ENCODE data around the gene TTLL11.
"Not testable (repeated sequence)": the region's sequence is repeated elsewhere in the genome, so short reads cannot be mapped to it uniquely, and the experiment has no call there.

The TTLL11 gene

GRCh38 chr9:121896545-121896943 lies 196.6 kb downstream of the TTLL11 start:
- Histone ChIP-seq H3K27me3 (ENCODE audit: insufficient read depth, poor library complexity, severe bottlenecking) (no peaks in the 10 kb centered on the region), H3K4me1 (ENCODE audit: insufficient read depth, poor library complexity, severe bottlenecking) (no peaks in the 10 kb centered on the region), H3K36me3 (ENCODE audit: low read depth) (0 out of 2 replicates have a peak, but pooled peaks cover 7% of the 10 kb centered on the region), H3K9me3 (ENCODE audit: severe bottlenecking) (no peaks in the 10 kb centered on the region), H3K27ac (ENCODE audit: poor library complexity, severe bottlenecking) (no peak overlapping the region), H3K4me3 (ENCODE audit: severe bottlenecking) (no peak overlapping the region)
- no peak for TF ChIP-seq CTCF (IDR thresholded peaks at IDR 0.05; ENCODE audit: poor library complexity, severe bottlenecking)
- DNase-seq (ENCODE audit: low spot score), result no peak
- peak; percentile 7; the same call in 1 of the 3 replicates for ATAC-seq (ENCODE audit: low read depth)

- Histone ChIP-seq H3K9me3 (ENCODE audit: severe bottlenecking) (no peaks in the 10 kb centered on the region), H3K4me3 (ENCODE audit: severe bottlenecking) (no peak overlapping the region), H3K27me3 (ENCODE audit: insufficient read depth, poor library complexity, severe bottlenecking) (no peaks in the 10 kb centered on the region), H3K27ac (ENCODE audit: poor library complexity, severe bottlenecking) (no peak overlapping the region), H3K36me3 (ENCODE audit: low read depth) (0 out of 2 replicates have a peak, but pooled peaks cover 7% of the 10 kb centered on the region), H3K4me1 (ENCODE audit: insufficient read depth, poor library complexity, severe bottlenecking) (no peaks in the 10 kb centered on the region)
- no peak for DNase-seq (ENCODE audit: low spot score)
- ATAC-seq (ENCODE audit: low read depth), result peak; percentile 62
- TF ChIP-seq CTCF (IDR thresholded peaks at IDR 0.05; ENCODE audit: poor library complexity, severe bottlenecking), result no peak
These were observed 197.1 kb downstream of the TTLL11 start for GRCh38 chr9:121895818-121896544.

GRCh38 chr9:121895358-121895757 lies 197.8 kb downstream of the TTLL11 start:
- ATAC-seq (ENCODE audit: low read depth) (no peak), DNase-seq (ENCODE audit: low spot score) (no peak)
- TF ChIP-seq CTCF (IDR thresholded peaks at IDR 0.05; ENCODE audit: poor library complexity, severe bottlenecking), result no peak

DNA sequence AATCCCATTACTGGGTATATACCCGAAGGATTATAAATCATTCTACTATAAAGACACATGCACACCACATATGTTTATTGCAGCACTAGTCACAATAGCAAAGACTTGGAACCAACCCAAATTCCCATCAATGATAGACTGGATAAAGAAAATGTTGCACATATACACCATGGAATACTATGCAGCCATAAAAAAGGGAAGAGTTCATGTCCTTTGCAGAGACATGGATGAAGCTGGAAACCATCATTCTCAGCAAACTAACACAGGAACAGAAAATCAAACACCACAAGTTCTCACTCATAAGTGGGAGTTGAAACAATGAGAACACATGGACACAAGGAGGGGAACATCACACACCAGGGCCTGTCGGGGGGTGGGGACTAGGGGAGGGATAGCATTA lies 198.7 kb downstream of the TTLL11 start:
- H3K27me3 ChIP-seq (ENCODE audit: insufficient read depth, poor library complexity, severe bottlenecking); H3K4me3 ChIP-seq (ENCODE audit: severe bottlenecking); H3K36me3 ChIP-seq (ENCODE audit: low read depth); H3K4me1 ChIP-seq (ENCODE audit: insufficient read depth, poor library complexity, severe bottlenecking); ATAC-seq (ENCODE audit: low read depth); DNase-seq (ENCODE audit: low spot score); H3K9me3 ChIP-seq (ENCODE audit: severe bottlenecking); H3K27ac ChIP-seq (ENCODE audit: poor library complexity, severe bottlenecking): not testable (repeated sequence)

More at GRCh38 chr9:121895358-121895757, 197.8 kb downstream of the TTLL11 start:
- H3K9me3 ChIP-seq (ENCODE audit: severe bottlenecking), result no peaks in the 10 kb centered on the region
- no peak overlapping the region for H3K4me3 ChIP-seq (ENCODE audit: severe bottlenecking)
- H3K36me3 ChIP-seq (ENCODE audit: low read depth), result 0 out of 2 replicates have a peak, but pooled peaks cover 7% of the 10 kb centered on the region
- H3K4me1 ChIP-seq (ENCODE audit: insufficient read depth, poor library complexity, severe bottlenecking), result no peaks in the 10 kb centered on the region
- no peaks in the 10 kb centered on the region for H3K27me3 ChIP-seq (ENCODE audit: insufficient read depth, poor library complexity, severe bottlenecking)
- no peak overlapping the region for H3K27ac ChIP-seq (ENCODE audit: poor library complexity, severe bottlenecking)

DNA sequence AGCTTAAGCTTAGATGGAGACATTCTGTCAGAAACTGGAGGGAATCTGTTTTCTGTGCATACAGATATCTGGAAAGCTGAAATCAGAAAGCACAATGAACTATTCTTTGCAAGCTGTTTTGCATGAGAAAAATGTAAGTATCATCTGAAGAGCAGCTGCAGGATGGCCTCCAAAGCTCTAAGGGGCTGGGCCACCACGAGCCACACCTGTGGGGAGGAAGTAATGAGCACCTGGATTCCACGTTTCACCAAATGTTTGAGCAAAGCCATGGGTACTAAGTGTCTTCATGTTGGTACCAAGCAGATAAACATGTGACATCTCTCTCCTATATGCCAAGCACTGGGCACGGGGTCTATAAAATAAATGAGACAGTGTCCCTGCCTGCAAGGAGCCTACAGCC lies 199.3 kb downstream of the TTLL11 start:
- no peak for DNase-seq (ENCODE audit: low spot score)
- no peak overlapping the region for H3K4me3 ChIP-seq (ENCODE audit: severe bottlenecking)
- no peaks in the 10 kb centered on the region for H3K9me3 ChIP-seq (ENCODE audit: severe bottlenecking)
- ATAC-seq (ENCODE audit: low read depth), result no peak
- 0 out of 2 replicates have a peak, but pooled peaks cover 7% of the 10 kb centered on the region for H3K36me3 ChIP-seq (ENCODE audit: low read depth)
- TF ChIP-seq CTCF (IDR thresholded peaks at IDR 0.05; ENCODE audit: poor library complexity, severe bottlenecking), result no peak
- no peaks in the 10 kb centered on the region for H3K4me1 ChIP-seq (ENCODE audit: insufficient read depth, poor library complexity, severe bottlenecking)
- H3K27me3 ChIP-seq (ENCODE audit: insufficient read depth, poor library complexity, severe bottlenecking), result no peaks in the 10 kb centered on the region
- no peak overlapping the region for H3K27ac ChIP-seq (ENCODE audit: poor library complexity, severe bottlenecking)

All from RWPE2 (cell line).